HEK293 (cell line): Measurements from ENCODE around the gene GCFC2.

Experiments used
- CTCF ChIA-PET: fragments of 350-600 bp; formaldehyde crosslinking; extraction: SDS; loops from one replicate; lab custom pipeline; 2021; ENCODE audit warnings: antibody characterized with exemption; lab: Yijun Ruan, JAX
- POLR2A ChIA-PET: fragments of 300-600 bp; formaldehyde crosslinking; extraction: SDS; loops from one replicate; lab custom pipeline; 2020; ENCODE audit warnings: antibody characterized with exemption, inconsistent platforms; lab: Yijun Ruan, JAX
- H3K27ac ChIP-seq: fragments of 200-500 bp; sonication (Bioruptor generic); 2 replicates; pipeline ENCODE4 v1.5.1; 2014; ENCODE audit warnings: low read depth, low read length, control low read depth, inconsistent platforms; ENCODE audit errors: extremely low read depth
- H3K36me3 ChIP-seq, 2 experiments: fragments of 200-500 bp in 1 of 2; sonication (Bioruptor generic) in 1 of 2; 1 replicate in 1 of 2; 2 replicates in 1 of 2; pipeline ENCODE4 v1.5.1; 2014 to 2017; ENCODE audit warnings: inconsistent platforms in 2 of 2, low read length in 2 of 2; ENCODE audit not compliant: control insufficient read depth in 2 of 2, insufficient read depth in 1 of 2
- H3K4me1 ChIP-seq: fragments of 200-500 bp; sonication (Bioruptor generic); 2 replicates; pipeline ENCODE4 v1.5.1; 2014; ENCODE audit warnings: mild to moderate bottlenecking, low read length, inconsistent platforms; ENCODE audit not compliant: control insufficient read depth, insufficient read depth
- H3K4me3 ChIP-seq: 2 replicates; pipeline ENCODE4 v1.5.1; 2011; ENCODE audit warnings: low read depth, mild to moderate bottlenecking, control low read depth, low read length, moderate library complexity
- H3K9me3 ChIP-seq: fragments of 200-500 bp; sonication (Bioruptor generic); 2 replicates; pipeline ENCODE4 v1.5.1; 2014; ENCODE audit warnings: low read depth, low read length, inconsistent platforms; ENCODE audit not compliant: control insufficient read depth, insufficient read depth
- BCL11B ChIP-seq: fragments of 450-650 bp; formaldehyde crosslinking; IDR thresholded peaks from 2 replicates; pipeline ENCODE4 v1.5.1; 2016; ENCODE audit warnings: low read depth, missing biosample characterization, missing genetic modification characterization
- ELK4 ChIP-seq: IDR thresholded peaks from 2 replicates; pipeline ENCODE4 v1.6.1; 2011; ENCODE audit warnings: mild to moderate bottlenecking, low read depth, low read length, borderline replicate concordance
- KLF1 ChIP-seq: fragments of 450-650 bp; formaldehyde crosslinking; IDR thresholded peaks from 2 replicates; pipeline ENCODE4 v1.5.1; 2016; ENCODE audit warnings: missing biosample characterization, missing genetic modification characterization
- OVOL3 ChIP-seq: fragments of 450-650 bp; formaldehyde crosslinking; IDR thresholded peaks from 2 replicates; pipeline ENCODE4 v1.5.1; 2016; ENCODE audit warnings: missing biosample characterization, missing genetic modification characterization
- SCRT1 ChIP-seq: fragments of 450-650 bp; formaldehyde crosslinking; IDR thresholded peaks from 2 replicates; pipeline ENCODE4 v1.5.1; 2016; ENCODE audit warnings: missing biosample characterization, missing genetic modification characterization, borderline replicate concordance
- ZEB2 ChIP-seq: fragments of 450-650 bp; formaldehyde crosslinking; IDR thresholded peaks from 2 replicates; pipeline ENCODE4 v1.5.1; 2016; ENCODE audit warnings: missing biosample characterization, missing genetic modification characterization
- ZFP3 ChIP-seq: fragments of 450-650 bp; formaldehyde crosslinking; IDR thresholded peaks from 2 replicates; pipeline ENCODE4 v1.5.1; 2016; ENCODE audit warnings: low read depth, missing biosample characterization, missing genetic modification characterization
- ZNF16 ChIP-seq: fragments of 450-650 bp; formaldehyde crosslinking; IDR thresholded peaks from 2 replicates; pipeline ENCODE4 v1.5.1; 2016; ENCODE audit warnings: low read depth, missing biosample characterization, missing genetic modification characterization
- ZNF169 ChIP-seq: fragments of 450-650 bp; formaldehyde crosslinking; IDR thresholded peaks from 2 replicates; pipeline ENCODE4 v1.5.1; 2016; ENCODE audit warnings: missing biosample characterization, missing genetic modification characterization
- ZNF174 ChIP-seq: fragments of 450-650 bp; formaldehyde crosslinking; IDR thresholded peaks from 2 replicates; pipeline ENCODE4 v1.5.0; 2017; ENCODE audit warnings: missing biosample characterization, mild to moderate bottlenecking, missing genetic modification characterization
- ZNF239 ChIP-seq: fragments of 450-650 bp; formaldehyde crosslinking; IDR thresholded peaks from 2 replicates; pipeline ENCODE4 v1.5.1; 2016; ENCODE audit warnings: missing biosample characterization, missing genetic modification characterization
- ZNF366 ChIP-seq: fragments of 450-650 bp; formaldehyde crosslinking; conservative IDR thresholded peaks from 2 replicates; pipeline ENCODE4 v1.5.1; 2016; ENCODE audit warnings: missing biosample characterization, missing genetic modification characterization
- ZNF416 ChIP-seq: fragments of 450-650 bp; formaldehyde crosslinking; IDR thresholded peaks from 2 replicates; pipeline ENCODE4 v1.5.1; 2016; ENCODE audit warnings: missing biosample characterization, missing genetic modification characterization
- ZNF433 ChIP-seq: fragments of 450-650 bp; formaldehyde crosslinking; IDR thresholded peaks from 2 replicates; pipeline ENCODE4 v1.5.1; 2016; ENCODE audit warnings: missing biosample characterization, missing genetic modification characterization, low read depth
- ZNF560 ChIP-seq: fragments of 450-650 bp; formaldehyde crosslinking; IDR thresholded peaks from 2 replicates; pipeline ENCODE4 v1.5.1; 2017; ENCODE audit warnings: missing biosample characterization, missing genetic modification characterization, borderline replicate concordance
- ZNF768 ChIP-seq: fragments of 450-650 bp; formaldehyde crosslinking; IDR thresholded peaks from 2 replicates; pipeline ENCODE4 v1.5.1; 2018; ENCODE audit warnings: missing biosample characterization, mild to moderate bottlenecking, missing genetic modification characterization
- TF ChIP-seq, protein P1 (sequence below): fragments of 450-650 bp; formaldehyde crosslinking; IDR thresholded peaks from 2 replicates; pipeline ENCODE4 v1.5.1; 2017; ENCODE audit warnings: missing biosample characterization, missing genetic modification characterization
- TF ChIP-seq, protein P2 (sequence below): fragments of 450-650 bp; formaldehyde crosslinking; IDR thresholded peaks from 2 replicates; pipeline ENCODE4 v1.5.0; 2017; ENCODE audit warnings: missing biosample characterization, missing genetic modification characterization, borderline replicate concordance
- TF ChIP-seq, protein P3 (sequence below): fragments of 450-650 bp; formaldehyde crosslinking; optimal IDR thresholded peaks from 2 replicates; pipeline ENCODE3; 2016; ENCODE audit warnings: missing biosample characterization, mild to moderate bottlenecking, missing genetic modification characterization
- TF ChIP-seq, protein P4 (sequence below): fragments of 450-650 bp; formaldehyde crosslinking; IDR thresholded peaks from 2 replicates; pipeline ENCODE4 v1.5.1; 2016; ENCODE audit warnings: missing biosample characterization, missing genetic modification characterization

Gene GCFC2

DNA sequence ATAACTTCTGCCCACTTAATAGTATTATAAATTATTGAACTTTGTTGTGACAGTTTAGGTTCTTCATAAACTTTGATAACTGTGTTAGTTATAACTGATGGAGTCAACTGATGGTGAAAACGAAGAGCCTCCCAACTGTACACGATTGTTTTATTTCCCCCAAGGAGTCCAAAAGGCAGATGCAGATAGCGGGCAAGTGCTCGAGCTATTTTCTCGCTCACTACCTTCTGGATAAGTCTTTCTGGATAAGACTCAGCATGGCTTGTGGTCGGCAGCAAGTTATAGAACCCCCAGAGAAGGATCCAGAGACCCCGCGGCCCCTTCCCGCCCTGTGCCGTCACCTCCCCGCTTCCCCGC, 517 bp downstream of the GCFC2 start:
- CTCF ChIA-PET = interaction anchor here (0.5 to 1.8 kb wide), 4 partner anchors 9 to 34 kb away, joined by 3 to 15 read pairs (median 3); no protein-coding TSS in a partner anchor
- Histone ChIP-seq H3K4me1 (peaks cover 4% of the 10 kb centered on the region), H3K9me3 (no peaks in the 10 kb centered on the region), H3K4me3 (peak overlapping the region; percentile 66), H3K36me3 (peaks cover 0 to 8% of the 10 kb centered on the region in 2 experiments; a peak in 1 of 3 replicates), H3K27ac (peak overlapping the region; percentile 98)
- TF ChIP-seq, protein P1, sequence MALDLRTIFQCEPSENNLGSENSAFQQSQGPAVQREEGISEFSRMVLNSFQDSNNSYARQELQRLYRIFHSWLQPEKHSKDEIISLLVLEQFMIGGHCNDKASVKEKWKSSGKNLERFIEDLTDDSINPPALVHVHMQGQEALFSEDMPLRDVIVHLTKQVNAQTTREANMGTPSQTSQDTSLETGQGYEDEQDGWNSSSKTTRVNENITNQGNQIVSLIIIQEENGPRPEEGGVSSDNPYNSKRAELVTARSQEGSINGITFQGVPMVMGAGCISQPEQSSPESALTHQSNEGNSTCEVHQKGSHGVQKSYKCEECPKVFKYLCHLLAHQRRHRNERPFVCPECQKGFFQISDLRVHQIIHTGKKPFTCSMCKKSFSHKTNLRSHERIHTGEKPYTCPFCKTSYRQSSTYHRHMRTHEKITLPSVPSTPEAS (tag by site-specific recombination) = no peak
- TF ChIP-seq KLF1 (tag by site-specific recombination) (no peak), ZNF366 (tag by site-specific recombination) (no peak), SCRT1 (no peak), ZNF416 (no peak), ZNF768 (no peak), ZEB2 (tag by site-specific recombination) (no peak), ZNF169 (tag by site-specific recombination) (no peak), ZNF560 (no peak), ZNF433 (tag by site-specific recombination) (no peak), ELK4 (no peak), ZNF239 (tag by site-specific recombination) (no peak), ZNF174 (tag by site-specific recombination) (no peak), ZNF16 (tag by site-specific recombination) (no peak), ZFP3 (tag by site-specific recombination) (no peak), BCL11B (tag by site-specific recombination) (no peak), OVOL3 (tag by site-specific recombination) (no peak)
- TF ChIP-seq, protein P2, sequence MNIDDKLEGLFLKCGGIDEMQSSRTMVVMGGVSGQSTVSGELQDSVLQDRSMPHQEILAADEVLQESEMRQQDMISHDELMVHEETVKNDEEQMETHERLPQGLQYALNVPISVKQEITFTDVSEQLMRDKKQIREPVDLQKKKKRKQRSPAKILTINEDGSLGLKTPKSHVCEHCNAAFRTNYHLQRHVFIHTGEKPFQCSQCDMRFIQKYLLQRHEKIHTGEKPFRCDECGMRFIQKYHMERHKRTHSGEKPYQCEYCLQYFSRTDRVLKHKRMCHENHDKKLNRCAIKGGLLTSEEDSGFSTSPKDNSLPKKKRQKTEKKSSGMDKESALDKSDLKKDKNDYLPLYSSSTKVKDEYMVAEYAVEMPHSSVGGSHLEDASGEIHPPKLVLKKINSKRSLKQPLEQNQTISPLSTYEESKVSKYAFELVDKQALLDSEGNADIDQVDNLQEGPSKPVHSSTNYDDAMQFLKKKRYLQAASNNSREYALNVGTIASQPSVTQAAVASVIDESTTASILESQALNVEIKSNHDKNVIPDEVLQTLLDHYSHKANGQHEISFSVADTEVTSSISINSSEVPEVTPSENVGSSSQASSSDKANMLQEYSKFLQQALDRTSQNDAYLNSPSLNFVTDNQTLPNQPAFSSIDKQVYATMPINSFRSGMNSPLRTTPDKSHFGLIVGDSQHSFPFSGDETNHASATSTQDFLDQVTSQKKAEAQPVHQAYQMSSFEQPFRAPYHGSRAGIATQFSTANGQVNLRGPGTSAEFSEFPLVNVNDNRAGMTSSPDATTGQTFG (tag by site-specific recombination) = no peak
- TF ChIP-seq, protein P3, sequence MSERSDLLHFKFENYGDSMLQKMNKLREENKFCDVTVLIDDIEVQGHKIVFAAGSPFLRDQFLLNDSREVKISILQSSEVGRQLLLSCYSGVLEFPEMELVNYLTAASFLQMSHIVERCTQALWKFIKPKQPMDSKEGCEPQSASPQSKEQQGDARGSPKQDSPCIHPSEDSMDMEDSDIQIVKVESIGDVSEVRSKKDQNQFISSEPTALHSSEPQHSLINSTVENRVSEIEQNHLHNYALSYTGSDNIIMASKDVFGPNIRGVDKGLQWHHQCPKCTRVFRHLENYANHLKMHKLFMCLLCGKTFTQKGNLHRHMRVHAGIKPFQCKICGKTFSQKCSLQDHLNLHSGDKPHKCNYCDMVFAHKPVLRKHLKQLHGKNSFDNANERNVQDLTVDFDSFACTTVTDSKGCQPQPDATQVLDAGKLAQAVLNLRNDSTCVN (tag by site-specific recombination) = no peak
- TF ChIP-seq, protein P4, sequence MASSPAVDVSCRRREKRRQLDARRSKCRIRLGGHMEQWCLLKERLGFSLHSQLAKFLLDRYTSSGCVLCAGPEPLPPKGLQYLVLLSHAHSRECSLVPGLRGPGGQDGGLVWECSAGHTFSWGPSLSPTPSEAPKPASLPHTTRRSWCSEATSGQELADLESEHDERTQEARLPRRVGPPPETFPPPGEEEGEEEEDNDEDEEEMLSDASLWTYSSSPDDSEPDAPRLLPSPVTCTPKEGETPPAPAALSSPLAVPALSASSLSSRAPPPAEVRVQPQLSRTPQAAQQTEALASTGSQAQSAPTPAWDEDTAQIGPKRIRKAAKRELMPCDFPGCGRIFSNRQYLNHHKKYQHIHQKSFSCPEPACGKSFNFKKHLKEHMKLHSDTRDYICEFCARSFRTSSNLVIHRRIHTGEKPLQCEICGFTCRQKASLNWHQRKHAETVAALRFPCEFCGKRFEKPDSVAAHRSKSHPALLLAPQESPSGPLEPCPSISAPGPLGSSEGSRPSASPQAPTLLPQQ (tag by site-specific recombination) = no peak
- POLR2A ChIA-PET = interaction anchor here (1.0 to 1.2 kb wide), 2 partner anchors 34 to 51 kb away, joined by 3 read pairs; no protein-coding TSS in a partner anchor
